T-helper 17 cell (primary cell): ENCODE data around the gene EML6. TPM values are rescaled to one million over a fixed set of nuclear protein-coding genes. Genes with fewer than 3 reads are reported as not detected.

Source experiments
- ATAC-seq: fragments of 150-1000 bp; cut with Tn5 transposase; 2 replicates; pipeline ENCODE4 v1.10.0; 2021; ENCODE audit warnings: mild to moderate bottlenecking, moderate library complexity
- DNase-seq, 3 donors: peaks; one replicate each; pipeline versions ENCODE4 v3.0.0 to v3.0.0-alpha.2; 2020 to 2021
- H3K9me3 ChIP-seq: one replicate; pipeline ENCODE4 v1.7.0; 2013; ENCODE audit warnings: low read length, mild to moderate bottlenecking; ENCODE audit not compliant: control insufficient read depth, poor library complexity, severe bottlenecking
- H3K27ac Mint-ChIP-seq: one replicate; pipeline ENCODE4 v1.8.0; 2022; ENCODE audit warnings: mild to moderate bottlenecking, moderate library complexity, mixed read lengths
- H3K27me3 Mint-ChIP-seq: one replicate; pipeline ENCODE4 v1.8.0; 2022; ENCODE audit warnings: mixed read lengths
- H3K36me3 Mint-ChIP-seq: one replicate; pipeline ENCODE4 v1.8.0; 2022; ENCODE audit warnings: low read depth, mixed read lengths
- H3K4me1 Mint-ChIP-seq: one replicate; pipeline ENCODE4 v1.8.0; 2022; ENCODE audit warnings: mild to moderate bottlenecking, mixed read lengths
- H3K4me3 Mint-ChIP-seq: one replicate; pipeline ENCODE4 v1.8.0; 2022; ENCODE audit warnings: mild to moderate bottlenecking, moderate library complexity, mixed read lengths
- total RNA-seq, 4 donors: library from RNA in 2 of 4; stranded (reverse) in 2 of 4; gene quantifications; one replicate each; pipeline ENCODE4 v1.2.3 and lab custom pipeline; 2022 to 2026

The EML6 gene
- total RNA-seq, 2 donors from 2014 or later, result 2.2 to 4.0 TPM

GRCh38 chr2:55010149-55010591, 286.7 kb downstream of the EML6 start:
- Mint-ChIP-seq H3K27ac (peak overlapping the region; percentile 92), H3K4me3 (peak overlapping the region; percentile 95), H3K36me3 (peaks cover 5% of the 10 kb centered on the region), H3K4me1 (peaks cover 42% of the 10 kb centered on the region), H3K27me3 (no peaks in the 10 kb centered on the region)
- H3K9me3 ChIP-seq, result no peaks in the 10 kb centered on the region
- peak; percentile 97 for ATAC-seq
- peak in 2 of 3 donors; percentile 15 to 21 for DNase-seq

GRCh38 chr2:55010915-55011314, 287.5 kb downstream of the EML6 start:
- peak overlapping the region; percentile 21 for H3K4me3 Mint-ChIP-seq
- DNase-seq, result no peak
- peaks cover 42% of the 10 kb centered on the region for H3K4me1 Mint-ChIP-seq
- ATAC-seq, result no peak
- H3K27me3 Mint-ChIP-seq, result no peaks in the 10 kb centered on the region
- H3K27ac Mint-ChIP-seq, result peak overlapping the region; percentile 92
- H3K9me3 ChIP-seq, result no peaks in the 10 kb centered on the region
- H3K36me3 Mint-ChIP-seq, result peaks cover 5% of the 10 kb centered on the region

- Mint-ChIP-seq H3K4me1 (peaks cover 31% of the 10 kb centered on the region), H3K27ac (peak overlapping the region; percentile 76), H3K27me3 (no peaks in the 10 kb centered on the region), H3K36me3 (peaks cover 2% of the 10 kb centered on the region), H3K4me3 (no peak overlapping the region)
- ATAC-seq (no peak), DNase-seq (no peak)
- no peaks in the 10 kb centered on the region for H3K9me3 ChIP-seq
These were observed 288.6 kb downstream of the EML6 start for GRCh38 chr2:55011831-55012671.

DNA sequence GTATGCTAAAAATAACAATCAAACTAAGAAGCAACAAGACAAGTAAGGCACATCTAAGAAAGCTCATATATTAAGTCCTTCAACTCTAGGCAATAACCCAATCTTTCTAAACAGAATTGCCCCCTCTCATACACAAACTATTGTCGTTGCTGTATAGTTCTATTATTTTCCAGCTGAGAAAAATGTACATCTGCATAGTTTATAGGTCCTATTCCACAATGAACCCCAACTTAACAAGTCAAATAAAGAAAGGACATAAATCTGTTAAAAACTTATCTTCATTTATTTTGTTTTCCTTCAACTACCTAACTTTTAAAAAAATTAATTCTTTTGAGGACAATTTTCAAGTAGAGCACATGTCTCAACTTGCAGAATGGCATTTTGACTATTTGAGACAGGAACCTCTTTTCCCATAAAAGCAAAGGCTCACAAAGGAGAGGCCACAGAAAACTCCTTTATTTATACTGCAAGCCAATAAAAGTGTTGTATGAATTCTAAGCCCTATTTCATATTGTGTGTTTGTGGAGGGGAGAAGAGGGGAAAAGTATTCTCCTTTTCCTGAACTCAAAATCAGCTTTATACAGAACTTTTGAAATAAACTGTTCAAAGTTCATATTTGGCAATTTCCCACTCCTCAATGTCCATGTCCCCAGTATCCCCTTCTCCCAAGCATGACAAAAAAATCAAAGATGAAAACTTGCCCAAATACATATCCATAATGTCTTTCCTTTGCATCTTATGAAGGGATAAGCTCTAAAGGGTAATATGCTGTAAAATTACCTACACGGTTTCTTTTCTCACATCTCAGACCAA, 289.4 kb downstream of the EML6 start:
- ATAC-seq (no peak), DNase-seq (no peak)
- H3K9me3 ChIP-seq, result no peaks in the 10 kb centered on the region
- no peaks in the 10 kb centered on the region for H3K27me3 Mint-ChIP-seq
- H3K27ac Mint-ChIP-seq, result peak overlapping the region; percentile 76
- peaks cover 23% of the 10 kb centered on the region for H3K4me1 Mint-ChIP-seq
- no peak overlapping the region for H3K4me3 Mint-ChIP-seq
- peaks cover 2% of the 10 kb centered on the region for H3K36me3 Mint-ChIP-seq

GRCh38 chr2:55013936-55014335, 290.5 kb downstream of the EML6 start:
- Mint-ChIP-seq H3K27ac (no peak overlapping the region), H3K4me3 (no peak overlapping the region), H3K36me3 (peaks cover 2% of the 10 kb centered on the region), H3K4me1 (peaks cover 23% of the 10 kb centered on the region), H3K27me3 (no peaks in the 10 kb centered on the region)
- DNase-seq (no peak), ATAC-seq (no peak)
- H3K9me3 ChIP-seq, result no peaks in the 10 kb centered on the region

- Mint-ChIP-seq H3K4me3 (no peak overlapping the region), H3K36me3 (peaks cover 2% of the 10 kb centered on the region), H3K27ac (peak overlapping the region; percentile 11), H3K4me1 (peaks cover 18% of the 10 kb centered on the region), H3K27me3 (no peaks in the 10 kb centered on the region)
- peak; percentile 48 for ATAC-seq
- no peaks in the 10 kb centered on the region for H3K9me3 ChIP-seq
- DNase-seq, result peak in 1 of 3 donors; percentile 17
These were observed 291.8 kb downstream of the EML6 start for GRCh38 chr2:55014962-55015939.

DNA sequence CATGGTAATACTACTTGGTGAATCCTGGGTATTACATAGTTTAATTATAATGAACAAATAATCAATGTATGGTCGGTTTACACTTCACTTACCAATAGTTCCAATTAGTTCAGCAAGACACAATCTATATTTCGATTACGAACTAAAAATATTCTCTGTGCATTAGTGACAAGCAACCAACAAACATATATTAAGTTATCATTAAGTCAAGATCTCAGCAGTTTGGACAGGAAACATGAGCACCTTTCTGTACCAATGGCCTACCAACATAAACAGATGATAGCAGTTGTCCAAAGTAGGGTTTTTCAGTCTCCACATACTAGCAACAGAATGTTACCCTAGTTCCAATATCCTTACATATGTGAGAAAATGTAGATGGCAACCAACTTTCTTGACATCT, 294.0 kb downstream of the EML6 start:
- ATAC-seq (no peak), DNase-seq (no peak)

GRCh38 chr2:55017880-55018279, 294.4 kb downstream of the EML6 start:
- Mint-ChIP-seq H3K4me1 (peaks cover 14% of the 10 kb centered on the region), H3K4me3 (no peak overlapping the region), H3K27me3 (no peaks in the 10 kb centered on the region), H3K36me3 (peaks cover 2% of the 10 kb centered on the region), H3K27ac (peak overlapping the region; percentile 10)
- DNase-seq, result no peak
- H3K9me3 ChIP-seq, result no peaks in the 10 kb centered on the region
- ATAC-seq, result no peak

More for the DNA sequence above, 294.0 kb downstream of the EML6 start:
- no peak overlapping the region for H3K4me3 Mint-ChIP-seq
- H3K4me1 Mint-ChIP-seq, result peaks cover 16% of the 10 kb centered on the region
- no peaks in the 10 kb centered on the region for H3K9me3 ChIP-seq
- H3K27ac Mint-ChIP-seq, result peak overlapping the region; percentile 10
- H3K36me3 Mint-ChIP-seq, result peaks cover 2% of the 10 kb centered on the region
- no peaks in the 10 kb centered on the region for H3K27me3 Mint-ChIP-seq

DNA sequence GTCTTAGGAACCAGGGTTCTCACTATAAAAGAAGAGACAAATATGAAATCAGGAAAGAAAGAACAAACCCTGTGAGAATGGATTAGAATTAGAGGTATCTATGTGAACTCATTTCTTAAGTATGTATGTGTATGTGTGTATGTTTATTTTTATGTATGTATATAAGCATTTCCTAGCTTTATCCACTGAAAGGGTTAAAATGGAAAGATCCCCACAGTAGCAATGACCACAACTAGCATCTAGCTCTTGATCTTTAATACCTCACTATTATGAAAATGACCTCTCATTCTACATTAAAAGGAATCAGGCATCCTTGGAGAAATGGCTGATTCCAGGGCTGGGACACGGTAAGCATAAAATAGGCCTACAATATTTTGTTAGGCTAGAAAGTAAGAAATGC, 295.2 kb downstream of the EML6 start:
- peaks cover 2% of the 10 kb centered on the region for H3K36me3 Mint-ChIP-seq
- peaks cover 9% of the 10 kb centered on the region for H3K4me1 Mint-ChIP-seq
- DNase-seq (no peak), ATAC-seq (no peak)
- H3K4me3 Mint-ChIP-seq, result no peak overlapping the region
- H3K9me3 ChIP-seq, result no peaks in the 10 kb centered on the region
- no peaks in the 10 kb centered on the region for H3K27me3 Mint-ChIP-seq
- H3K27ac Mint-ChIP-seq, result no peak overlapping the region

GRCh38 chr2:55019526-55020258, 296.2 kb downstream of the EML6 start:
- Mint-ChIP-seq H3K27ac (no peak overlapping the region), H3K4me3 (no peak overlapping the region), H3K27me3 (no peaks in the 10 kb centered on the region), H3K36me3 (peaks cover 2% of the 10 kb centered on the region), H3K4me1 (peaks cover 9% of the 10 kb centered on the region)
- DNase-seq (no peak), ATAC-seq (no peak)
- H3K9me3 ChIP-seq, result no peaks in the 10 kb centered on the region
